Measurements from ENCODE around the gene SLC27A1. TPM values are rescaled to one million over a fixed set of nuclear protein-coding genes. Genes with fewer than 3 reads are reported as not detected.
A peak's percentile ranks its signal among the peaks of the same experiment; 100 is the strongest.
"Not testable (repeated sequence)": the region's sequence is repeated elsewhere in the genome, so short reads cannot be mapped to it uniquely, and the experiment has no call there.

SLC27A1 gene
- total and polyA plus RNA-seq, 9 of the 15 experiments (the other 6 are each of a cell fraction or from before 2014, with no cell fraction given) = 0.06 to 3.0 (median 1.1) TPM

GRCh38 chr19:17549085-17549740, 78.9 kb downstream of the SLC27A1 start (continued):
- TF ChIP-seq ZMIZ1 (IDR thresholded peaks at IDR 0.05; ENCODE audit: low read depth in 2 of 2, low read length in 2 of 2) (peak in 1 of 2 experiments; percentile 82; a peak in 2 of 4 replicates), HDAC1 (IDR thresholded peaks at IDR 0.05) (no peak)

DNA sequence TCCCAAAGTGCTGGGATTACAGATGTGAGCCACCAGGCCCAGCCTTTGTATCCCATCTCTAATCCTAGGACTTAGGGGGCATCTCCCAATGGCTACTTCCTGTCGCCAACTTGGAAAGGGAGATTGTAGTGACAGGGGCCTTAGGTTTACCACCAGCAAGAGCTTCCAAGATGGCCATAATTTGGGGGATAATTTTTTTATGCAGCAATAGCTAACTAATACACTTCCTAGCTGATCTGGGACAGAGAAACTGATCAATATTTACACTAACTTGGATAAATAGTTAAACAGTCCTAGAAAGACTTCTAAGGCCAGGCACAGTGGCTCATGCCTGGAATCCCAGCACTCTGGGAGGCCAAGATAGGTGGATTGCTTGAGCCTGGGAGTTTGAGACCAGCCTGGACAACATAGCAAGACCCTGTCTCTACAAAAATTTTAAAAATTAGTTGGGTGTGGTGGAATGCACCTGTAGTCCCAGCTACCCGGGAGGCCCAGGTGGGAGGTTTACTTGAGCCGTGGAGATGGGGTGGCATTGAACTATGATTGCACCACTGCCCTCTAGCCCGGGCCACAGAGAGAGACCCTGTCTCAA, 79.8 kb downstream of the SLC27A1 start:
- Histone ChIP-seq H3K79me2 (ENCODE audit: control insufficient read depth, insufficient read depth, low read length) (no peaks in the 10 kb centered on the region), H3K27me3 (ENCODE audit: control insufficient read depth in 2 of 2, insufficient read depth in 2 of 2, low read length in 2 of 2) (no peaks in the 10 kb centered on the region), H3K9ac (ENCODE audit: insufficient read depth in 1 of 2, low read depth in 2 of 2, low read length in 2 of 2) (no peak overlapping the region), H3K4me2 (ENCODE audit: insufficient read depth, low read length) (no peak overlapping the region), H3K9me1 (ENCODE audit: control insufficient read depth, insufficient read depth, low read length) (peaks cover 5% of the 10 kb centered on the region), H3K9me3 (replicated peaks; ENCODE audit: control insufficient read depth, insufficient read depth, low read depth, low read length) (no peaks in the 10 kb centered on the region), H3K36me3 (ENCODE audit: control insufficient read depth, insufficient read depth, low read length) (no peaks in the 10 kb centered on the region), H4K20me1 (replicated peaks; ENCODE audit: control insufficient read depth, insufficient read depth, low read length) (no peaks in the 10 kb centered on the region), H3K4me3 (no peak overlapping the region), H3K4me1 (replicated peaks in 1 of 2; ENCODE audit: control insufficient read depth in 2 of 2, insufficient read depth in 2 of 2, low read length in 2 of 2) (peaks cover 17 to 26% of the 10 kb centered on the region in 2 experiments), H3K27ac (ENCODE audit: extremely low read depth, low read depth, low read length) (no peak overlapping the region), H2AFZ (ENCODE audit: low read depth, low read length) (no peak overlapping the region)
- no peak for ATAC-seq
- TF ChIP-seq ZNF174 (CRISPR knock-in tag; IDR thresholded peaks at IDR 0.05) = no peak
- TF ChIP-seq, protein P1, sequence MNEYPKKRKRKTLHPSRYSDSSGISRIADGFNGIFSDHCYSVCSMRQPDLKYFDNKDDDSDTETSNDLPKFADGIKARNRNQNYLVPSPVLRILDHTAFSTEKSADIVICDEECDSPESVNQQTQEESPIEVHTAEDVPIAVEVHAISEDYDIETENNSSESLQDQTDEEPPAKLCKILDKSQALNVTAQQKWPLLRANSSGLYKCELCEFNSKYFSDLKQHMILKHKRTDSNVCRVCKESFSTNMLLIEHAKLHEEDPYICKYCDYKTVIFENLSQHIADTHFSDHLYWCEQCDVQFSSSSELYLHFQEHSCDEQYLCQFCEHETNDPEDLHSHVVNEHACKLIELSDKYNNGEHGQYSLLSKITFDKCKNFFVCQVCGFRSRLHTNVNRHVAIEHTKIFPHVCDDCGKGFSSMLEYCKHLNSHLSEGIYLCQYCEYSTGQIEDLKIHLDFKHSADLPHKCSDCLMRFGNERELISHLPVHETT (CRISPR knock-in tag; conservative IDR thresholded peaks at IDR 0.05 in 1 of 2, IDR thresholded peaks at IDR 0.05 in 1 of 2) = no peak
- peak; percentile 94 for TF ChIP-seq ZNF12 (CRISPR knock-in tag; IDR thresholded peaks at IDR 0.05)
- TF ChIP-seq ZNF121 (CRISPR knock-in tag; conservative IDR thresholded peaks at IDR 0.05) = peak; percentile 92
- peak; percentile 28 for TF ChIP-seq RBM25 (IDR thresholded peaks at IDR 0.05; ENCODE audit: low read depth, low read length, severe bottlenecking)
- in situ Hi-C loops (cut with MboI) = no loop called here
- CTCF ChIA-PET (ENCODE audit: low intra/inter-chr PET ratio) = no interaction called here
- WGBS (ENCODE audit: insufficient coverage, low coverage, missing lambda C conversion rate) = 81% methylated on average over 4 of the region's 4 CpGs
- no peak for DNase-seq (ENCODE audit: extremely low read depth in 1 of 4, low spot score in 3 of 4)
- POLR2A ChIA-PET = no interaction called here
- FAIRE-seq = no peak
- intact Hi-C loops (cut with micrococcal nuclease) = no loop called here
- BruUV-seq (replicated peaks) = no TSS peak

GRCh38 chr19:17552735-17553134, 82.4 kb downstream of the SLC27A1 start:
- H3K9ac ChIP-seq (ENCODE audit: insufficient read depth in 1 of 2, low read depth in 2 of 2, low read length in 2 of 2); H3K36me3 ChIP-seq (ENCODE audit: control insufficient read depth, insufficient read depth, low read length); FAIRE-seq; H2AFZ ChIP-seq (ENCODE audit: low read depth, low read length); H3K9me3 ChIP-seq (replicated peaks; ENCODE audit: control insufficient read depth, insufficient read depth, low read depth, low read length); DNase-seq (ENCODE audit: extremely low read depth in 1 of 4, low spot score in 3 of 4); H3K9me1 ChIP-seq (ENCODE audit: control insufficient read depth, insufficient read depth, low read length); H3K27me3 ChIP-seq (ENCODE audit: control insufficient read depth in 2 of 2, insufficient read depth in 2 of 2, low read length in 2 of 2); H3K4me2 ChIP-seq (ENCODE audit: insufficient read depth, low read length); in situ Hi-C loops (cut with MboI); H3K4me3 ChIP-seq; CTCF ChIA-PET (ENCODE audit: low intra/inter-chr PET ratio); H4K20me1 ChIP-seq (replicated peaks; ENCODE audit: control insufficient read depth, insufficient read depth, low read length); ATAC-seq; BruUV-seq (replicated peaks); intact Hi-C loops (cut with micrococcal nuclease): not testable (repeated sequence)
- WGBS (ENCODE audit: insufficient coverage, low coverage, missing lambda C conversion rate) = 75% methylated on average over 4 of the region's 4 CpGs
- Histone ChIP-seq H3K27ac (ENCODE audit: extremely low read depth, low read depth, low read length) (peak overlapping the region; percentile 58; the same call in 1 of the 3 replicates), H3K4me1 (replicated peaks in 1 of 2; ENCODE audit: control insufficient read depth in 2 of 2, insufficient read depth in 2 of 2, low read length in 2 of 2) (peaks cover 10 to 31% of the 10 kb centered on the region in 2 experiments; a peak in 4 of 5 replicates), H3K79me2 (ENCODE audit: control insufficient read depth, insufficient read depth, low read length) (peaks cover 23% of the 10 kb centered on the region)
- POLR2A ChIA-PET = interaction anchor here (0.9 to 1.3 kb wide), 4 partner anchors 8 to 28 kb away, joined by 3 to 4 read pairs (median 3); no protein-coding TSS in a partner anchor
